HG02763 (cell line): ENCODE results near the gene PRRC2A.
"Not testable (repeated sequence)": the region's sequence is repeated elsewhere in the genome, so short reads cannot be mapped to it uniquely, and the experiment has no call there.

Source experiments
- ATAC-seq: cut with Tn5 transposase; IDR thresholded peaks from one replicate; pipeline ENCODE4 v1.9.1; 2021; ENCODE audit warnings: mild to moderate bottlenecking, moderate library complexity; ENCODE audit not compliant: unreplicated experiment

Gene PRRC2A

DNA sequence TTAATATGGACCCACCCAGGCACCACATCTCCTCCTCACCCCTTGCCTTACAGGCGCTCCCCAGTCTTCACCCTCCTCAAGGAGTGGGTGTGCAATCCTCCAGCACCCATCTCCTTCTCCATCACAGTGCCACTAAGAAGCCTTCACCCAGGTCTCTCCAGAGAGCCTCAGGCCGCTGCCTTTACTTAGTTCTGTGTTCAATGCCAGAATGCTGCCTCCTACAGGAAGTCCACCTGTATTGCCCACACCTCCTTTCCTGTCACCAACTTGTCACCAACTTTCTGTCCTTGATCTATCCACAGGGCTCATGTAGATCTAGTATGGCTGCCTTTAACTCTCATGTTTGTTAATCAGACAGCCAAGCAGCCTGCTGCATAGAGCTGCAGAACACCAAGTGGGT lies 35.0 kb upstream of the PRRC2A start:
- ATAC-seq, result no peak

DNA sequence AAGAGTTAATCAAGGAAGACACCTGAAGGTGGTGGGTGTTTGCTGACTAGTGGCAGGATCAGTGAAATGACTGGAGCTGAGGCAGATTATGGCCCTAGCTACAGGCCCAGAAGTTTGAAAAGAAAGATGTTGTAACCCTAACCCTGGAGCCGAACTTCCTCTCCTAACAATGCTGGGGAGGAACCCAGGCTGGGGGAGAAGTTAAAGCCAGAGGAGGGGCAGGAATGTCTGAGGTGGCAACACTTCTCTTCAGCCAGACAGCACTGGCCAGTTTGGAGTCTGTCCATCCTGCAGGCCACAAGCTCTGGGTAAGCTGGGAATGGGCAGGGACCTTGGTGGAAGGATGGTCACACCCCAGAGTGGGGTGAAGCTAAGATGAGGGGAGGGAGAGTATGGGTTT lies 34.5 kb upstream of the PRRC2A start, which contains the start of gene LST1:
LST1 (plus strand) TSS at position 270 of the 400 bp plus-strand sequence. CDS start 1,023 bp downstream, outside the sequence.
- ATAC-seq, result no peak

DNA sequence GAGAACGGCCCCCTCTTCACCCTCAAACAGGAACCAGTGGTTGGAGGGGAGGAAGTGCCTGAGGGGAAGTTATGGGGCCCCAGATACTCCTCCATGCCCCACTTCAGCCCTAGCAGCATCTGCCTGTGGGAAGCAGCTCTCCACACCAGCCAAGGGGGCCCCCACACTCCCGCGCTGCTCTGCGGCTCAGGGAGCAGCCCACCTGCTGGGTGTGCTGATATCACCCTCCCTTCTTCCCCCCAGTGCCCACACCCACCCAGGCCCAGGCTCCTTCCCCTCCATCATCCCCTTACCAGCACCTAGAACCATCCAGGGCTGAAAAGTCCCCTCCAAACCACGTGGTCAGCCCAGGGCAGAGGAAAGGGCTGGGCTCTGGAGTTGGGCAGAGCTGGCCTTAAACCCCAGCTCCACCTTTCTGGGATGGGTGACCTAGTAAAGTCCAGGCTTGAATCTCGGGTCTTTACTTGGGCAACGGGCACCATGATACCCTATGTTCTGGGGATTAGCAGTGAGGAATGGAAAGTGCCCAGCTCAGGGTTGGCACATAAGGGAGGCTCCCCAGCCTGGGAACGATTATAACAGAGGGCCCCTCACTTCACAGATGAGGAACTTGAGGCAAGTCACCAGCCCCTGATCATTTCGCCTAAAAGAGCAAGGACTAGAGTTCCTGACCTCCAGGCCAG lies 33.8 kb upstream of the PRRC2A start:
- ATAC-seq, result no peak

DNA sequence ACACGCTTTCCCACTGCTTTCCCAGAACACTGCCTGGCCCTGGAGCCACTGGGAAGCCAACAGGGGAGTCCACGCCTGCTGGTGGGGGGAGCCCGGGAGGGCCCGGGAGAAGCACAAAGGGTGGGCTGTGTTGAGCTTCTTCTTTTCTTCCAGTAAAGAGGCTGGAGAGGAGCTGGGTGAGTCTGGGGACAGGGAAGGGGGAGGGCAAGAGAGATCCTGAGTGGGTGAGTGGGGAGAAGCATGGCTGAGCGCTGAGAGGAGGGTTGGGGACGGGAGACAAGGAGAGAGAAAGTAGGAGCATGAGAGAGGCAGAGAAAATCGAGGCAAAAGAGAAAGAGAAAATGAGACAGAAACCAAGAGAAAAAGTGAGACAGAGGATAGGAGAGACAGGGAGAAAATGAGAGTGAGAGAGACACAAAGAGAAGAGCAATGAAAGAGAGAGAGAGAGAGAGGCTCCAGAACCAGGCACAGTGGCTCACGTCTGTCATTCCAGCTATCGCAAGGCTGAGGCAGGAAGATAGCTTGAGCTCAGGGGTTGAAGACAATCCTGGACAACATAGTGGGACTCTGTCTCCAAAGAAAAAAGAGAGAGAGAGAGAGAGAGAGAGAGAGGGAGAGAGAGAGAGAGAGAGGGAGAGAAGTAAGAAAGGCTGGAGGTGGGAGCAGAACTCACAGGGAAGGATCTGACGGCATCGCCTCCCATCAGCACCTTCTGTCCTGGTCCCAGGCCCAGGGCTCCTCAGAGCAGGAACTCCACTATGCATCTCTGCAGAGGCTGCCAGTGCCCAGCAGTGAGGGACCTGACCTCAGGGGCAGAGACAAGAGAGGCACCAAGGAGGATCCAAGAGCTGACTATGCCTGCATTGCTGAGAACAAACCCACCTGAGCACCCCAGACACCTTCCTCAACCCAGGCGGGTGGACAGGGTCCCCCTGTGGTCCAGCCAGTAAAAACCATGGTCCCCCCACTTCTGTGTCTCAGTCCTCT lies 32.4 kb upstream of the PRRC2A start:
- ATAC-seq, result no peak

DNA sequence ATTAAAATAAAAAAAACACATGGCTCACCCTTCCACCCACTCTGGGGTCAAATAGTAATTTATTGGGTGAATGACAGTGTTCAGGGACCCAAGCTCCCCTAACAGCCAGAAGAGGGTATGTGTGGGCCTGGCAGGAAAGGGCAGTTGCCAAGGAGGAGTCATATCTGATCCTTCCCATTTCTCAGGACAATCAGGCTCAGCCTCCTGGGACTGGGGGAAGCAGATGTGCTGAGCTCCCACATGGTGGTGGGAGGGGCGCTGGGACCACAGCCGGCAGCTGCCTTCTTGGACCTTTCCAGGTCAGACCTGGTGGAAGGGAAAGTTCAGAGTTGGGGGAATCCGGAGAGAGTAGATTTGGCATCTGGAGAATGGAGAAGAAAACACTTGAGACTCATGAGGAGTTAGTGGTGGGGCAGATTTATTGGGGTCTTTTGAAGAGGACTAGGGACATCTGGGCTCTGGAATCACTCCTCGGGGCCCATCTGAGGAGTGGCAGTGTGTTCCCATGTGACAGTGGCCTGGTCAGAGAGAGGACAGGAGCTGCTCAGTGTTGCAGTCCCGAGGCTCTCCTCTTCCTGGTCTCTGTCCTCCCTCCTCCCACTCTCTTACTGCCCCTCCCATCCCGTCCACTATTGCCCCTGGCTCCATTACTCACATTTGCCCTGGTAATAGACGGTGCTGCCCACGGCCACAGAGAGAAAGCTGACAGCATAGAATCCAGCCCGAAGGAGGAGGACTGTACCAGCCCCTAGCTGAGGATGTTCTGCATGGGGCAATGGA lies 31.5 kb upstream of the PRRC2A start:
- ATAC-seq, result no peak

DNA sequence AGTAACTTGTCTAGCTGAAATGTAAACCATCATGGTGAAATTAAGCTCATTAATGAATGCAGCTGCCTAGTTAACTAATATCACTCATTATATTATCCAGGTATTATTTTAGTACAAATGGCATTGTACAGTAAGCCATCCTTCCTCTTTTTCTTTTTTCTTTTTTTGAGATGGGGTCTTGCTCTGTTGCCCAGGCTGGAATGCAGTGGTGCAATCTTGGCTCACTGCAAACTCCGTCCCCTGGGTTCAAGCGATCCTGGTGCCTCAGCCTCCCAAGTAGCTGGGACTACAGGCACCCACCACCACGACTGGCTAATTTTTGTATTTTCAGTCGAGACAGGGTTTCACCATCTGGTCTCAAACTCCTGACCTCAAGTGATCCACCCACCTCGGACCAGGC lies 29.8 kb upstream of the PRRC2A start:
- not testable (repeated sequence) for ATAC-seq

DNA sequence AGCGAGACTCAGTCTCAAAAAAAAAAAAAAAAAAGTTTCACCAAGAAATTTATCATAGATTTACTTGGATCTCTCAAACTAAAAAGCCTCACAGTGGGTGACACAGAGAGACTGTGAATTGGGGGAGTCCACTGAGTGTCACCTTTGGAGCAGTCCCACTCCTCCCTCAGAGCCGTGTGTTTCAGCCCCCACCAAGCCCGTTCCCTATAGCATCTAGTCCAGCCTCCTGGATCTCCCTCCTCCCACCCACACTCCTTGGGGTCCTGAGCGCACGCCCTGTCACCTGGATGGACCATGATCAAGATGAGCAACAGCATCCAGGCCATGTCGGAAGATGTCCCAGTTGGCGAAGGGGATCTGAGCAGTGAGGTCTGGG lies 28.1 kb upstream of the PRRC2A start:
- no peak for ATAC-seq

DNA sequence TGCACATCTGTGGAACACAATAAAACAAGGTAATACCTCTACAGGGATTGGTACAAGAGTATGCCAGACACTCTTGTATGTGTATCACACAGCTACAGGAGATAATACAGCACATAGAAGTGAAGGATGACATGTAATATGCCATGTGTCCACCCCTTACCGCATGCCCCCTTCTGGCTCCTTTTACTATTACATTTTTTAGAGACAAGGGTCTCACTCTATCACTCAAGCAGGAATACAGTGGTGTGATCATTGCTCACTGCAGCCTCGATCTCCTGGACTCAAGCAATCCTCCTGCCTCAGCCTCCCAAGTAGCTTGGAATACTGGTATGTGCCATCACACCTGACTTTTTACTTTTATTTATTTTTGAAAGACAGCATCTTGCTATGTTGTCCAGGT lies 23.5 kb upstream of the PRRC2A start:
- no peak for ATAC-seq

DNA sequence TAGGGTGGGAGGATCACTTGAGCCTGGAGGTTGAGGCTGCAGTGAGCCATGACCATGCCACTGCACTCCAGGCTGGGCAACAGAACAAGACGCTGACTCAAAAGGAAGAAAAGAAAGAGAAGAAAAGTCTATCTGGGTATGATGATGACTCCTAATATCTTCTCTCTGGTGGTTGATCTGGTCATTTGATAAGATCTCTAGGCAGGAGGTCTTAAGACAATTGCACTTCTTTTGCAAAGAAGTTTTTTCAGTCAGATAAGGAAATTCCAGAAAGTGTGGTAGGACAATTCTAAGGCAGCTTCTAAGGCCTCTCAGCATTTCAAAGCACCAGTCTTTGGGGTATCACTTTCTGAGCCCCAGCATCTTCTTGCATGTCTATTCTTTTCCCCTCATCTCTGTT lies 13.2 kb upstream of the PRRC2A start:
- no peak for ATAC-seq

DNA sequence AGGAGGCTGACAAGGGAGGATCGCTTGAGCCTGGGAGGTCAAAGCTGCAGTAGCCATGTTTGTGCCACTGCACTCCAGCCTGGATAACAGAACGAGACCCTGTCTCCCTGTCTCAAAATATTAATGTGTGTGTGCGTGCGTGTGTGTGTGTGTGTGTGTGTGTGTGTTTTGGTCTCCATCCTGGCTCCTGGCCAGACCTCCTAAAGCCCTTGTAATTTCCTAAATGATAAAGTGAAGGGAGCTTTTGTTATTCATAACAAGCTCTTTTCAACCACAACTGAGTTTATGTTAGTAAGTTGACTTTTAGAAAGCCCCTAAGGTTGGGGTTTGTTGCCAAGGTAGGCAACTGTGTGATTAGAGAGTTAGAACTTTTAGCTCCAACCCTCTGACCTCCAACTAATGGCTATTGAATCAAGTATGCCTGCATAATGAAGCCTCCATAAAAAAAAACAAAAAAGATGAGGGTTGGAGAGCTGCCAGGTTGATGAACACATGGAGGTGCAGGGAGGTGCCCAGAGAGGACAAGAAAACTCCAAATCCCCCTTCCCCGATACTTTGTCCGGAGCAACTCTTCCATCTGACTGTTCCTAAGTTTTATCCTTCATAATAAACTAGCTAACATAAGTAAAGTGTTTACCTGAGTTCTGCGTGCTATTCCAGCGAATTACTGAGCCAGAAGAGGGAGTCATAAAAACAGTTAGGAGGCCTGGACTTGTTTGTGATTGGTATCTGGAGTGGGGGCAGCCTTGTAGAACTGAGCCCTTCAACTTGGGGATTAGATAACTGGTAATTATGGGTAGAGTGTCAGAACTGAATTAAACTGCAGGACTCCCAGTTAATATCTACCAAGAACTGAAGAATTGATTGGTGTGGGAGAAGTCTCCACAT lies 10.8 kb upstream of the PRRC2A start:
- no peak for ATAC-seq

DNA sequence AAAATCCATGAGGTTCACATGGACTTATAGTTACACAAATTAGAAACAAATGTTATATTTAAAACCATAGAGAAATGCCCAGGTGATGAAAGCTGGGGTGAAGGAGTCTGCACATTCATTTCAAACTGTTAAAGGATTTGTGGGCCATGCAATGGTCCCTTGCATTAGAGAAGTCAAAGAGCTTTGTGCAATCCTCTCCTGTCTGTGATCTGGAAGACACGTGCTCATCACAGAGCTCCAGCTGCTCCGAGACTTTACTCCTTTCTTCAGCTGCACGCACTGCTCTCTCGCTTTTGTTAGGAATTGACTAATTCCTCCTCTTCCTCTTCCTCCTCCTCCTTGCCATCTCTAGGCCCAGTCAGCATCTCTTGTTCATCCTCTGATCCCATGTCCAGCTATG lies 9.5 kb upstream of the PRRC2A start:
- no peak for ATAC-seq

DNA sequence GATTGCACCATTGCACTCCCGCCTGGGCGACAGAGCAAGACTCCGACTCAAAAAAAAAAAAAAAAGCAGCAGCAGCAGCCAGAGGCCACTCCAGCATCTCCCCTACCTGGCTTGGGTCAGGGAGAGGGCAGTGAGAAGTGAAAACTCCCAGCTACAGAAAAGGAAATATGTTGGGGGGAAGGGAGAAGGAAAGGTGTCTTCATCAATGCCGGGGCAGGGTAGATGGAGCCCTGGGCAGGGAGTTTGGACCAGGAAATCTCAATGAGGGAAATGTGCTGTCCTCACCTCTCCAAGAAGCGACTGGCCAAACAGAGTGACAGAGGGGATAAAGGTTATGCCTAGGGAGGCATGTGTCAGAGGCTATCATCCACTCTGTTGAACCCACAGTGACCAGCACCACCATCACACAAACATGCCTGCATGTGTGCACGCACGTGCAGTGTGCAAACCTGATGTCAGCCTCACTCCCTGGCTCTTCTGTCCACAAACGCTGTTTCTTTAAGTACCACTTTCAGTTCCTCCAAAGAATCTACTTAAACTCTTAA lies 6.4 kb upstream of the PRRC2A start:
- ATAC-seq, result no peak

DNA sequence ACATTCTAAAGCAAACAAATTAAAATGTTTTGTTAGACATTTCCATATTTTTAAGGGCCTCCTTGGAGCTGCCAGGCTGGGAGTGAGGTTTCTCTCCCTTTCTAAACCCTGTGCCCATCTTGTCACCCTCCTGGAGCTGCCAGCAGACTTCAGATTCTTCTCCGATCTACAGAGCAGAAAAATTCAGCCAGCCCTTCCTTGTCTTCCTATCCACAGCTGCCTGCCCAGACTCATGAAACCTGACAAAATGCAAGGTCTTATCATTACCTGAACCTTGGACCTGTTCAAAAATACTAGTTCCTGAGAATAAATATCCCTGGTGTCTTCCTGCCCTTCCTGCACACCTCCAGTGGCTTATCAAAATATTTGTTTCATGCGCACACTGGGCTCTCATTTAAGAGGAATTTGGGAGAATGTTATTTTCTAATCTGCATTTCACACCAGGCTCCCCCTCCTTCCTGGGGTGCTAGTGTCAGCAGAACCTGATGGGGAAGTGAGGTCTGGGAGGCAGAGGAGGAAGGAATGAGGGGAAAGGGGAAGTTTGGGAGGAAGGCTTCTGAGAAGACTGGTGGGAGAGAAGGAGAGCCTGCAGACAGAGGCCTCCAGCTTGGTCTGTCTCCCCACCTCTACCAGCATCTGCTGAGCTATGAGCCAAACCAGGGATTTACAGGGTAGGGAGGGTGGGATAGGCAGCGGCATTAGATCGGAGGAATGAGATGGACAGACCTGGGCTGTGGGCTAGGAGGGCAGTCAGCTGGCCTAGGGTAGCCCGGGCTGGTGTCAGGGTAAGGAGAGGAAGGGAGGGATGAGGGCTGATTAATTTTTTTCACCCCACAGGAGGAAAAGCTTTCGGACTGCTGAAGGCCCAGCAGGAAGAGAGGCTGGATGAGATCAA lies 5.6 kb upstream of the PRRC2A start, which contains the start of gene AIF1:
AIF1 (plus strand) TSS at position 551 of the 895 bp plus-strand sequence; CDS start at position 647, 96 bp downstream.
- ATAC-seq, result no peak

DNA sequence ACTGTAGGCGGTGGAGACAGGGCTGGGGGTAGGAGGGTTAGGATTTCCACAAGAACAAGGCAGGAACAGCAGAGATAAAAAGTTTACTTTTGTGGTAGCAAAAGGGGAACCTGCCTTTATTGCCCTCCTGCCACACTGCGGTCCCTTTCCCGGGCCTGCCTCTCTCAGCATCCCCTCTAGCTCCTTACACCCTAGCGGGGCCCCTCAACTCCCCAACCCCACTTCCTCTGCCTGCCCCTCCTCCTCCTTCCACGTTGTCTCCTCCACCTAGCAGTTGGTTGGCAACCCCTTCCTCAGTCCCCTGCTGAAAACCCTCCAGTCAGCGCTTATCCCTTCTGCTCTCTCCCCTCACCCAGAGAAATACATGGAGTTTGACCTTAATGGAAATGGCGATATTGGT lies 4.8 kb upstream of the PRRC2A start:
- no peak for ATAC-seq

DNA sequence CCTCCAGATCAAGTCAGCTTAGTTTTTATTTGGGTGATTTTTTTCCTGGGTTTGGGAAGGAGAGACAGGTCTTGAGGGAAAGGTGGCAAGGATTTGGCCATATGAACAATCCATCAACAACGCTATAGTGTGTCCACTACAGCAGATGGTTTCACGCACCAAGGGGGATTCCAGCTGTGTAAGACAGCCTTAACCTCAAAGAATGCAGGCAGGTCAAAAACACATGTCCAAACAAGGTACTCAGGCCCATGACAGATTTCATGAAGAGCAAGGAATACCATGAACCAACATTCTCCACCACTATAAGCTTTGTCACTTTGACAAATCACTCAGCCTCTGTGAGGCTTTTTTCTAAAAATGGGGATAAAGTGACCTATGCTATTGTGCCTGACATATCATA lies 3.5 kb upstream of the PRRC2A start:
- no peak for ATAC-seq

DNA sequence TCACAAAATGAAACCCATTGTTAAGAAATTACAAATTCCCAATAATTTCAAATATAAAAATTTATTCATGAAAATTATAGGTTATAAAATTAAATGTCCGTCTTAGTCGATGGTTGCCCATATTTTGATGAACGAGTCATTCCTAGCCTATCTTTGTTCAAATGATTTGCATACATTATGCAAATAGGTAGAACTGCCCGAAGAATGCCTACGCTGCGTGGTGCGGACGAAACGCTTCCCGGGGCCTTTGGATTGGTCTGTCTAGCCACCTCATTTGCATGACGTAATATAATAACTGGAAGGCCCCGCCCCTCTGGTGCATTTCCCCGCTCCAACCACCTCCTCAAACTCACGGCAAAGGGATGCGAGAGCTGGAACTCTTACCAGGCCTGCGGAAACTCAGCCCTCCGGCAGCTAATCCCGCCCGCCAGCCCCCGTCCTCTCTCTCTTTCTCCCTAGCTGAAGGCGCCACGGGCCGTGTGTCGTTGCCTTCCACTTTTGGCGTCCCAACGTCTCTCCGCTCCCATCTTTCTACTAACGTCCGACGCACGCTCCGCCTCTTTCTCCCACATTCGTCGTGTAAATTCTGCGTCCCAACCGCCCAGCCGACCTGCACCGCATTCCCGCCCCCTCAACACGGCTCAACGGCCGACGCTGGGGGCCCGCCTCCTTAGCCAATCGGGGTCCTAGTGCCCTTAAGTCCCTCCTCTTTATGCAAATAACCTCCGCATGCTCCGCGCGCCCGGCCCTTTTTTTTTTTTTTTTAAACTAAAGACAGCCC lies 520 bp upstream of the PRRC2A start:
- peak; percentile 77 for ATAC-seq

DNA sequence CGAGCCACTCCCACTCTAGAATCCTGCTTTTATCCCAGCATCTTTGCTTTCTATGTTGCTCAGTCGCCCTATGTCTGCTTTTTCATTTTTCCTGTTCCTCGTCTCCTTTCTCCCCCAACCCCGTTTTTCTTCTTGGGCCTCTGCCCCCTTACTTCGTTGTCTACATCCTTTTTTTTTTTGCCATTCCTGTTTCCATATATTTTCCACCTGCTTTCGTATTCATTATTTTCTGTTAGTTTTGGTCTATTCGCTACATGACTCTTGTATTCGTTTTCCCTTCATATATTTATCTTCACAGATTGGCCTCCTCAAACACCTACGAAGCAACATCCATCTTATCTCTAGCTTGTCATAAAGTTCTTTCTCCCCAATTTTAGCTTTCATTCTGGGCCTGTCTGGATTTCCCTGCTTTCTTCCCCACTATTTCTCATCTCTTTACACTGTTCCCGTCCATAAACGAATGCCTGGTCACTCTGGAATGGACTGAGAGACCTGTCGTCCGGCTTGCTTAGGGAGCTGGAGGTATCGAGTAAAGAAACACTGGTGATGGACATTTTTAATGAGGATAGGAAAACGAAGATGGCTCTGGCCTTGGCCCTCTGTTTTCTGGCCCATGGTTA lies 915 bp downstream of the PRRC2A start:
- no peak for ATAC-seq

DNA sequence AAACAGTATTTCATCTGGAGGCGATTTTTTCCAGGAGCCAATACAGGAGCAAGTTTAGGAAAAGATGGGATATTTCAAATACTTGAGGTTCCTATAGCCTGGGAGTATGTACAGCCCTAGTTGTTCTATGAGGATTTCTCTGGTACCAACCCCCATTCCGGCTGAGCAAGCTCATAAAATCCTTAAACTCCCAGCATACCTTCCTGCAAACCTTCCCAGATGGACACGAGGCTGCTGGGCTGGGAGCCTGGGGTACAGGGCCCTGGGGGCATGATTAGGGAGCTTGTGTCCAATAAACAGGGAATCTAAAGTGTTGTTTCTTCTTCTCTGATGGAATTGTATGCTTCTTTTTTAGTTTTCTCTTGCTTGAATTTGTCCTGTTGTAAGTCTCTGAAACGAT lies 1.5 kb downstream of the PRRC2A start:
- no peak for ATAC-seq
